GM18861 (cell line): ENCODE measurements around the gene ITIH2.
"Not testable (repeated sequence)": the region's sequence is repeated elsewhere in the genome, so short reads cannot be mapped to it uniquely, and the experiment has no call there.

Experiments
- ATAC-seq: cut with Tn5 transposase; IDR thresholded peaks from one replicate; pipeline ENCODE4 v1.9.1; 2021; ENCODE audit not compliant: unreplicated experiment

ITIH2 gene

GRCh38 chr10:7692368-7692767, 10.7 kb upstream of the ITIH2 start:
- ATAC-seq: not testable (repeated sequence)

- ATAC-seq: not testable (repeated sequence)
Observed at GRCh38 chr10:7693194-7693593, 9.9 kb upstream of the ITIH2 start.

DNA sequence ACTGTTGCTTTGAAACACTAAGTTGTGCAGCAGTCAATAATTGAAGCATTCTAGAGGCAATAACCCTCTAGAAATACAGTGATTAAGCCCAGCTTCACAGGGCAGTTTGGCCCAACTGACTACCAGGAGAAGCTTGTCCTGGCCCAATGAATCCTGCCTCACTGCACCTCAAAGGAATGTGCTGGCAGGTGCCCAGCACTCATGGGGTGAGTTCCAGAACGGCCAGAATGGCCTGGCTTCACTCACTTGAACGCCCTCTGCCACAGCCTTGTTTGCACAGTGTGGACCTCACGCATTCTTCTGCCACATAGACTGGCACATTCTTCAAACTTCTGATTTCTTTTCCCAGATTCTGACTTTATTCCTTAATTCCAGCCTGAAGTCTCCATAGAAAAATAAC, 6.6 kb upstream of the ITIH2 start:
- ATAC-seq: no peak

DNA sequence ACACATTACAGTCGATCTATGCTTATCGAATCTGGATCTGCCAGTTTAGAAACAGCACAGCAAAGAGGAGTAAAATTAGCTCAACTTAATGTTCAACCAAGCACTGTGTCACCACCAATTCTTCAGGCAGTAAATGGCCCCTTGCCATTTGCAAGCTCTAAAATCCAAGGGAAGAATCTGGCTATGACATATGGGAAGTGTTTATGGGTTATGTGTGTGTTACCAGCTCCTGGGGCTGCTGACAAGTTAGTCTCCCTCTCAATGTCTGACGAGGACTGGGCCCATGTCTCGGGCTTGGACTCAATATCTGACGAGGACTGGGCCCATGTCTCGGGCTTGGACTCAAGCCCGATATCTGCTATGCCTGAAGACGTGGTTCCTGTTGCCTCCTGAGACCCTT, 5.7 kb upstream of the ITIH2 start:
- ATAC-seq: no peak

GRCh38 chr10:7700577-7701125, 2.5 kb upstream of the ITIH2 start:
- ATAC-seq: no peak

DNA sequence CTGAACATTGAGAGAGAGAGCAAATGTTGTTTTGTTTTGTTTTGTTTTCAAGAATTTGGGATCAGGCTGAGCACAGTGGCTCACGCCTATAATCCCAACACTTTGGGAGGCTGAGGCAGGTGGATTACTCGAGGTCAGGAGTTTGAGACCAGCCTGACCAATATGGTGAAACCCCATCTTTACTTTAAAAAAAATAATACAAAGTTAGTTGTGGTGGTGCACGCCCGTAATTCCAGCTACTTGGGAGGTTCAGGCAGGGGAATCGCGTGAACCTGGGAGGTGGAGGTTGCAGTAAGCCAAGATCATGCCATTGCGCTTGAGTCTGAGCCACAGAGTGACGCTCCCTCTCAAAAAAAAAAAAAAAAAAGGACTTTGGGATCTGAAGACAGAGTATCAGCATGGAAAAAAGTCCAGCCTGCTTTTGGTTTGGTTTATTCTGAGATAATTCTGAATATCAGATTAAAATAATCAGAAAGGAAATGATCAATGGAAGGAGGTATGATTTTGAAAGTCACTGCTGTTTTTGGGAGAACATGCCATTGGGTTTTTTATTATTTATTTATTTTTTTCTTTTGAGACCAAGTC, 1.9 kb upstream of the ITIH2 start:
- no peak for ATAC-seq

DNA sequence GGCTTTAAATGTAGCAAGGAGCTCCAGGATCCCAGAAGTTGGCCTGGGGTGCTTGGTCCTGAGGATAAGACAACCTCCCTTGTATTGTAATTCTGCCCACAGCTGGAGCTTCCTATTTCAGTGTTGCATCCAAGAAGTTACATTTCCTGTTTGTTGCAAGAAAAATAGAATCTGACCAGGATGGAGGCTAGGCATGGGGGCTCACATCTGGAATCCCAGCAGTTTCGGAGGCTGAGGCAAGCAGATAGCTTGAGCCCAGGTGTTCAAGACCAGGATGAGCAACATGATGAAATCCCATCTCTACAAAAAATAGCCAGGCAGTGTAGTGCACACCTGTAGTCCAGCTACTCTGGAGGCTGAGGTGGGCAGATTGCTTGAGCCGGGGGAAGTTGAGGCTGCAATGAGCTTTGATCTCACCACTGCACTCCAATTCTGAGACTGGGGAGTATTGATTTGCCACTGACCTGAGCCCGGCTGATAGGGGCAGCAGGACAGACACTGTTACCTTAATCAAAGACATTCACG, 766 bp upstream of the ITIH2 start:
- no peak for ATAC-seq

DNA sequence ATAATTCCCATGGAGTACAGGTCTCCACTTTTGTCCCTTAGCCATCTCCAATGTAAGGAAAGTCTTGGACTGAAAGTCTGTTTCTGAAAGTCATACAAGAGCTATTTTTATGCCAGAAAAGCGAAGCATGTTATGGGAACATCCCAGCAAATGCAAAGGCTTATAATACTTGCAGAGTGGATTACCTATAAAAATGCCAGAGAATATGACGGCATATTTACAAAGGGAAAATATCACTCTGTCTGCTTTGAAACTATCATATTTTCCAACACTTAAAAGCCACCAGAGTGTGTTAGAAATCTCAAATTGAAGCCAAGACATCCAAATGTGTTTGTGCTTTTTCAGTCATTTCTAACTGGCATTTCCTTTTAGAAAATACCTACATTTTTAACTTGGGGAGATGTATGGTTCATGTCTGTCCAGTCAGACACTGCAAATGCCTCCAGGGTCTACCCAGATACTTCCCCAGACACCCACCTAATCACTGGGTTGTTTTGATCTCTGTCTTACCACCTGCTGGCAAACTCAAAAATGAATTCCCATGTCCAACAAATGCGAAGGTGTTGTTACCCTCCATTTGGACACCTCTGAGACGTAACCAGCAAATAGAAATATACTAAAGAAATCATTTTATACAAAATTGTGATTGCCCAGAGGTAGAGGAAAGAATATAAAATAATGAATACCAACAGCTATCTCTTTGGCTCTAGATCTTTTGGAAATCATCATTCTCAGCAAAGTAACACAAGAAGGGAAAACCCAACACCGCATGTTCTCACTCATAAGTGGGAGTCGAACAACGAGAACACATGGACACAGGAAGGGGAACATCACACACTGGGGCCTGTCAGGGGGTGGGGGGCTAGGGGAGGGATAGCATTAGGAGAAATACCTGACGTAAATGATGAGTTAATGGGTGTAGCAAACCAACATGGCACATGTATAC, 1.2 kb downstream of the ITIH2 start:
- ATAC-seq: no peak

GRCh38 chr10:7705341-7705740, 2.2 kb downstream of the ITIH2 start:
- ATAC-seq: no peak

DNA sequence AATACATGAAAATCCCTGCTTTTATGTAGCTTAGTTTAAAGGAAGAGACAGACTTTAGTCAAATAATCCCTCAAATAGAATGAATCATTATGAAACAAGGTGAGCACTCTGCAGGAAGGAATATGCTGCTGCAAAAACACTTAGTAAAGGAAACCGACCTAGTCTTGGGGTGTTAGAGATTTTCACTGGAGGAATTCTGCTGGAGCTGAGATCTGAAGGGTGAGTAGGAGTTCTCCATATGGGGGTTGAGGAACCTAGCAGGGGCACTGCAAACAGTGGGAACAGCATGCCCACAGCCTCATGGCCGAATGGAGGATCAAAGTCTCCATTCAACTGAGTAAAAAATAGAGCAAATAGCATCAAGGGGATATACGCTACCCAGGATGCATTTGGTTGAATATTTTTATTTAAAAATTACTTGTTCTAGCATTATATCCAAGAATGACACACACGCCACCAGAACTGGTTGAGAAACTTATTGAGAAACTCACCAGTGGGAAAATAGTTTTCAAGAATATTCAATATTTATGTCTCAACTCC, 3.5 kb downstream of the ITIH2 start:
- ATAC-seq: no peak

GRCh38 chr10:7707102-7707501, 4.0 kb downstream of the ITIH2 start:
- no peak for ATAC-seq

GRCh38 chr10:7707858-7708622, 4.9 kb downstream of the ITIH2 start:
- ATAC-seq: no peak

DNA sequence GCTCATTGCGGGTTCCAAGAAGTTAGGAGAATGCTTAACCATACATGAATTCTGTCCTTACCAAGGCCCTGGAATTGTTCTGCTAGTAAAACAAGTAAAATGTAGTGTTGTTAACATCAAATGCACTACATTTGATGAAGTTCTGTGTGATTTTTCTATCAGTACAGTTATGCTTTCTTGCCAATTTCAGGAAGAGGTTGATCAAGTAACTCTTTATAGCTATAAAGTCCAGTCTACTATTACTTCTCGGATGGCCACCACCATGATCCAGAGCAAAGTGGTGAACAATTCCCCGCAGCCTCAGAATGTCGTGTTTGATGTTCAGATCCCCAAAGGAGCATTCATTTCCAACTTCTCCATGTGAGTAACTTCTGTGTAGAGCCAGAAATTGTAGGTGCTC, 5.7 kb downstream of the ITIH2 start:
- ATAC-seq: no peak

DNA sequence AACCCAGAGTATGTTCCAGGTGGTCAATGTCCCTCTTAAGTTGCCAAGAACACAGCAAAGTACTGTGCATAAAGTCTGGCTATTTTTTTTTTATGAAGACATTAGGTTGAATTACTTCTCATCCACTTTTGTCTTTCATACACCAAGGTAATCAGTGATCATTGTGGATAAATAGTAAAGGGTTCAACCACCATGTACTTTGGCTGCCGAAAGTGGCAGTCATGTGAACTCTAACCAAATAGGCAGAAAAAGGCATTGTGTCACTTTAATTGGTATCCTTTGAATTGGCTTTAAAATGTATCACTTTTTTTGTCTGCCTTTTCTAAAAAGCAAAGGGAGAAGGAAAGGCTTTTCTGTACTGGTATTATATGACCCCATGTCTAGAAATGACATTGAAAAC, 7.3 kb downstream of the ITIH2 start:
- ATAC-seq: no peak

DNA sequence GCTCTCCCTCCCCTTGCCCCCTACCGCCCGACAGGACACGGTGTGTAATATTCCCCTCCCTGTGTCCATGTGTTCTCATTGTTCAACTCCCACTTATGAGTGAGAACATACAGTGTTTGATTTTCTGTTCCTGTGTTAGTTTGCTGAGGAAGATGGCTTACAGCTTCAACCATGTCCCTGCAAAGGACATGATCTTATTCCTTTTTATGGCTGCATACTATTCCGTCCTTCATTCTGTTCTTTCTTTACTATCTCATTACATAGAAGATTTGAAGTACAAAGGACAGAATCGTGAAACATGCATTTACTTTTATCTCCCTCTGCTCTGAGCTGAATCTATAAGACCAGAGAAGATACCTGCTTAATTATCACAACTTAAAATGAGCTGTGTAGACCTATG, 8.0 kb downstream of the ITIH2 start:
- ATAC-seq: not testable (repeated sequence)

GRCh38 chr10:7715515-7715914, 12.4 kb downstream of the ITIH2 start:
- no peak for ATAC-seq

DNA sequence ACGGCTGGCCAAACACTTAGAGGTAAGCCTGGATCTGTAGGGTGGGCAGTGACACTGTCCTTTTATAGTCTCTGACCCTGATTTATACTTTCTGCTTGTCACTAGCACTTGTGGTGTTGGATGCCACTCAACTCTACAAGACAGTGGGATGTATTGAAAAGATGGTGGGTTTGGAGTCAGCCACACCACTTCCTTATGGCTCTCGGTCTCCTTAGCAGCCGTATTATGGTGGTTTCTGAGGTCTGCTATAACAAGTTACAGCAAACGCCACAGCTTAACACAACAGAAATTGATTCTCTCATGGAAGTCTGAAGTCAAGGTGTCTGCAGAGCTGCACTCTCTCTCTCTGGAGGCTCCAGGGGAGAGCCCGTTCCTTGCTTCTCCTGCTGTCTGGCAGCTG, 14.7 kb downstream of the ITIH2 start:
- ATAC-seq: no peak

DNA sequence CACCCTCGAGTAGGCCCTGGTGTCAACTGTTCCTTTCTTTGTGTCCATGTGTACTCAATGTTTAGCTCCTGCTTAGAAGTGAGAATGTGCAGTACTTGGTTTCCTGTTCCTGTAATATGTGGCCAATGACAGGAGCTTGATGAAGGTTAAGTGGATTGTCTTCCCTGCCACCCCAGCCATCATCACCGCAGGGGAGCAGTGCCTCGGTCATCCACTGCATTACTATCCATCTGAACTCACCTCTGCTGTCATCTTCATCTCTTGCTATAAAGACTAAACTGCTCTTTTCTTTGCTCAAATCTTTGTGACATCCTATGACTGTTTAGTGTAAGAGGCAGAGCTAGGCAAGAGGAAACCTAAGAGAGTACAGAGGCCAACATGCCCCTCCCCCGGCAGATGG, 15.6 kb downstream of the ITIH2 start:
- no peak for ATAC-seq

GRCh38 chr10:7720478-7720877, 17.4 kb downstream of the ITIH2 start:
- no peak for ATAC-seq

DNA sequence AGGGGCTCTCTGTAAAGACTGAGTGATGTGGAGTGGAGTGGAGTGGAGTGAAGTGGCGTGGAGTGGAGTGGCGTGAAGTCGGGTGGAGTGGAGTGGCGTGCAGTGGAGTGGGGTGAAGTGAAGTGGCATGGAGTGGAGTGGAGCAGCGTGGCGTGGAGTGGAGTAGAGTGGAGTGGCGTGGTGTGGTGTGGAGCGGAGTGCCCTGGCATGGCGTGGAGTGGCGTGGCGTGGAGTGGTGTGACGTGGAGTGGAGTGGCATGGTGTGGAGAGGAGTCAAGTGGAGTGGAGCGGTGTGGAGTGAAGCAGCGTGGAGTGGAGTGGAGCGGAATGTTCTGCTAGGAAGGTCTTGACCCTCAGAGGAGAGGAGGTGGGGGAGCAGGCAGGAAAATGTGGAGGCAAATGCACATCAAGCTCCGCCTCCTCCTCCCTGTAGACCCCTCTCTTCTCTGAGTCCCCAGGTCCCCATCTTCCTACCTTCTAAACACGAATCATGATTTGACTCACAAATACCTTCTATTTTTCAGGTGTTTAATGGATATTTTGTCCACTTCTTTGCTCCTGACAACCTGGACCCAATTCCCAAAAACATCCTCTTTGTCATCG, 19.9 kb downstream of the ITIH2 start:
- ATAC-seq: no peak

- no peak for ATAC-seq
Observed at GRCh38 chr10:7734821-7735220, 31.7 kb downstream of the ITIH2 start.
